Cardiac fibroblast (primary cell): ENCODE measurements around the gene TNIP1.
A peak's percentile ranks its signal among the peaks of the same experiment; 100 is the strongest.

Source experiments
- DNase-seq, 2 donors: peaks; one replicate each; pipeline versions ENCODE4 v3.0.0 to v3.0.0-alpha.2; 2010; ENCODE audit warnings: low read depth in 2 of 2
- H3K4me3 ChIP-seq, 2 donors: replicated peaks in 1 of 2; 1 replicate in 1 of 2; 2 replicates in 1 of 2; pipeline ENCODE4 v1.5.1; 2011; ENCODE audit warnings: low read depth in 2 of 2, low read length in 2 of 2, mild to moderate bottlenecking in 2 of 2, moderate library complexity in 1 of 2
- TF ChIP-seq, protein P1 (sequence below): IDR thresholded peaks from one replicate; pipeline ENCODE4 v1.5.1; 2011; ENCODE audit warnings: low read depth, mild to moderate bottlenecking, low read length, inconsistent platforms

Gene TNIP1

DNA sequence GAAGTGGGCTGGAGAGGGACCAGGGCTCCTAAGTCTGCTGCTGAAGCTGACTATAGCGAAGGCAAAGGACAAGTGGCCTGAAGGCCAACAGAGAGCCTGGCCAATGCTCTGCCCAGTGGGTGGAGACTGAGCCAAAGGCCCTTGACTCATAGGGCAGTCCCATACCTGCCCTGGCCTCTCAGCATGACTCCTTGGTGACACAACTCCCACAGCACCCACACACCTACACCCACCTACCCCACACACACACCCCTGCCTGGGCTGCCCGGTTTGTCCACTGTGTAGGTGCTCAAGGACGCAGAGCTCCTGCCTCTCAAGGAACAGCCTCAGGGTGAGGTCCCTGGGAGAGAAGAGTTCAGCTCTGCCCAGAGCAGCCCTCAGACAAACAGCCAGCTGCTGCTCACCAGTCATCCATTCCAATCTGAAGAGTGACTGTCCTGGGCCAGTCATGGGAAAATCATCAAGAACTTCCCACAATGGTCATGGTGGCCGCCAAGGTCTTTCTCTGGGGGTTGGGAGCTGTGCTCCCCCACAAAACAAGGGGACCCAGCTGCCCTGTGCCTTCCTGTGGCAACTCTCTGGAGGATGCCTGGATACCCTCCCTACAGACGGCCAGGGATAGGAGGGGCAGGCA is 5.0 kb downstream of the TNIP1 start:
- H3K4me3 ChIP-seq = no peak overlapping the region
- TF ChIP-seq, protein P1, sequence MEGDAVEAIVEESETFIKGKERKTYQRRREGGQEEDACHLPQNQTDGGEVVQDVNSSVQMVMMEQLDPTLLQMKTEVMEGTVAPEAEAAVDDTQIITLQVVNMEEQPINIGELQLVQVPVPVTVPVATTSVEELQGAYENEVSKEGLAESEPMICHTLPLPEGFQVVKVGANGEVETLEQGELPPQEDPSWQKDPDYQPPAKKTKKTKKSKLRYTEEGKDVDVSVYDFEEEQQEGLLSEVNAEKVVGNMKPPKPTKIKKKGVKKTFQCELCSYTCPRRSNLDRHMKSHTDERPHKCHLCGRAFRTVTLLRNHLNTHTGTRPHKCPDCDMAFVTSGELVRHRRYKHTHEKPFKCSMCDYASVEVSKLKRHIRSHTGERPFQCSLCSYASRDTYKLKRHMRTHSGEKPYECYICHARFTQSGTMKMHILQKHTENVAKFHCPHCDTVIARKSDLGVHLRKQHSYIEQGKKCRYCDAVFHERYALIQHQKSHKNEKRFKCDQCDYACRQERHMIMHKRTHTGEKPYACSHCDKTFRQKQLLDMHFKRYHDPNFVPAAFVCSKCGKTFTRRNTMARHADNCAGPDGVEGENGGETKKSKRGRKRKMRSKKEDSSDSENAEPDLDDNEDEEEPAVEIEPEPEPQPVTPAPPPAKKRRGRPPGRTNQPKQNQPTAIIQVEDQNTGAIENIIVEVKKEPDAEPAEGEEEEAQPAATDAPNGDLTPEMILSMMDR = no peak
- peak in 1 of 2 donors; percentile 71 for DNase-seq

DNA sequence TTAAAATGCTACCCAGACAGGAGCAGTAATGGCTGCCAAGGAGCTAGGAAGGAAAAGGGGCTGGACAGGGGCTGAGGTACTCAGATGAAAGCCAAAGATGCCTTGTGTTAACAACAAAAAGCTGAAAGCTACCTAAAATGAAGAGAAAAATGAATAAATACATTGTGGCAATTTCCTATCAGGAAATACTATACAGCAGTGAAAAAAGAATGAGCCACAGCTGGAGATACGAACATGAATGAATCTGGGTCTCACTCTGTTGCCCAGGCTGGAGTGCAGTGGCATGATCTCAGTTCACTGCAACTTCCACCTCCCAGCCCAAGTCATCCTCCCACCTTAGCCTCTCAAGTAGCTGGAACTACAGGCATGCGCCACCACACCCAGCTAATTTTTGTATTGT is 6.3 kb downstream of the TNIP1 start:
- H3K4me3 ChIP-seq = no peak overlapping the region
- TF ChIP-seq, protein P1 = no peak
- DNase-seq = no peak

DNA sequence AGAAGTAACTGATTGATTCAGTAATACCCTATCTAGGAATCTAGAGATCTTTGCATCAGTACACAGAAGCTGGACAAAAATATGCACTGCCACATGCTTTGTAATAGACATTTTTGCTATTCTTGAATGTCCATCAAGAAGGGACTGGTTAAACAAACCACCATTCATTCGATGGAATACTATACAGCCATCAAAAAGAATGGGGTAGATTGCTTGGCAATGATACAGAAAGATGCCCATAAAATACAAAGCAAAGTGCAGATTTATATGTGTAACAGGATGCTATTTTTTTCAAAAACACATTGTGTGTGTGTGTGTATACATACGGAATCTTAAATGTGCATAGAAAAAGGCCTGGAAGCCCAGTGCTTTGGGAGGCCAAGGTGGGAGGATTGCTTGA is 7.6 kb downstream of the TNIP1 start:
- TF ChIP-seq, protein P1 = no peak
- no peak for DNase-seq
- no peak overlapping the region for H3K4me3 ChIP-seq

DNA sequence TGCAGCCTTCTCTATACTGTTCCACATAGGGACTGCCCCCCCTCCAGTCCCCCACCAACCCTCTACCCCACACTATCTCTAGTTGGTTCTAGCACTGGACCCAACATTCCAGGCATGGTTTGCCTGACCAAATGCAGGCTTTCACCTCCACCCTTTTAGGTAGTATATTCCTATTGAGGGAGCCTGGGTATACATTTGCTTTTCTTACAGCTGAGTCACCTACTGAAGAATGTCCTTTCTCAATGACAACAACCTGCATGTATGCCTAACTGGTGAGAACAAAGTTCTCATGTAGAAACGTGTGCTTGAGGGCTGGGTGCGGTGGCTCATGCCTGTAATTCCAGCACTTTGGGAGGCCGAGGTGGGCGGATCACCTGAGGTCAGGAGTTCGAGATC is 8.2 kb downstream of the TNIP1 start:
- H3K4me3 ChIP-seq = no peak overlapping the region
- TF ChIP-seq, protein P1 = no peak
- peak; percentile 29 to 92 for DNase-seq

DNA sequence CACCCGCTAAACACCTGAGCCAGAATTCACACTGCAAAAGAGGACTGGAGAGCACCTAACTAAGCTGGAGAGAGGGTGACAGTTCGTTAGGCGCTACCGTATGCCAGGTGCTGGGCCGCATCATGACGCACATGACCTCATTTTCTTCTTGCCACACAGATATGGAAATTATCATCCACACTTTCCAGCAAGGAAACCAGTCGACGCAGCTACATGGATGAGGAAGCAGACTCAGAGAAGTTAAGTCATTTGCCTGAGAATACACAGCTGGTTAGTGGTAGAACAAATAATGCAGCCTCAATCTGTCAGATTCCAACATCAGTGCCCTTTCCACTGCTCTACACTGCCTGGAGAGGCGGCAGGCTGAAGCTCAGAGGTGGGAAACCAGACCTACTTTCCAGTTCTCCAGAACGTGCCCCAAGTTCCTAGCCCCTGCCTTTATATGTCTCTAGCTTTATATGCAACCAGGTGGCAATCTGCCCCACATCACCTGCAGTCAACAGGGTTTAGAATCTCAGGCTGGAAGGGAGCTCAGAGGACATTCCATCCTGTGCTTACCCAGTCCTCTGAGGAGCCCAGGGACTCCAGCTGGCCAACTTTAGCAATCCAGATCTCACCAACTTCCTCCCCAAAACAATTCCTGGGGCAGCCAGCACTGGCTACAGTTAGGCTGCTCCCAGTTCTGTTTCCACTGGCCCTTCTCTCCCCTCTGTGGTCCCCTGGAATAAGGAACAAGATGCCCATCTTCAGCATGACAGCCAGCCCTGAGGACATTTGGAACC is 8.8 kb downstream of the TNIP1 start:
- H3K4me3 ChIP-seq = no peak overlapping the region
- DNase-seq = no peak
- TF ChIP-seq, protein P1 = no peak

DNA sequence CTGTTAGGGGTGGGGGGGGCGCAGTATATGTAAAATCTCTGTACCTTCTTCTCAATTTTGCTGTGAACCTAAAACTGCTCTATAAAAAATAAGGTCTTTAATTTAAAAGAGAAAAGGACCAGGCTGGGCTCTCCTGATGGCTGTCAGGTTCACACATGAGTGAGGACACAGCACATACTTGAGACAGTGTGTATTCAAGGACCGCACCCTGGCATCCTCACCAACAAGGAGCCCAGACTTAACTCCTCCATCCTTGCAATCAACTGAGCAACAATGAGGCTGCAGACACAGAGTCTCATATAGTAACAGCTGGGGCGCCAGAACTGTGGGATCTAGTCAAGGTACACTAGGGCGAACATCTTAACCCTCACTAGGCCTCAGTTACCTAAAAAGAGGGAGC is 9.8 kb downstream of the TNIP1 start:
- DNase-seq = no peak
- TF ChIP-seq, protein P1 = no peak
- H3K4me3 ChIP-seq = no peak overlapping the region
